Activated naive CD8-positive, alpha-beta T cell treated with anti-CD3 and anti-CD28 coated beads, Interleukin-2, amount 50 U/mL, for 24 hours (primary cell): ENCODE data around the gene PDE3B.
"Not testable (repeated sequence)": the region's sequence is repeated elsewhere in the genome, so short reads cannot be mapped to it uniquely, and the experiment has no call there.

Source experiments
- ATAC-seq: fragments of 150-1000 bp; cut with Tn5 transposase; one replicate; pipeline ENCODE4 v1.10.0; 2021
- DNase-seq: peaks from one replicate; pipeline ENCODE4 v3.0.0; 2021
- H3K27ac Mint-ChIP-seq: one replicate; pipeline ENCODE4 v1.8.0; 2021; ENCODE audit warnings: mild to moderate bottlenecking, mixed read lengths
- H3K27me3 Mint-ChIP-seq: one replicate; pipeline ENCODE4 v1.8.0; 2021; ENCODE audit warnings: mixed read lengths
- H3K36me3 Mint-ChIP-seq: one replicate; pipeline ENCODE4 v1.8.0; 2021; ENCODE audit warnings: low read depth, mixed read lengths
- H3K4me1 Mint-ChIP-seq: one replicate; pipeline ENCODE4 v1.8.0; 2021; ENCODE audit warnings: mixed read lengths
- H3K4me3 Mint-ChIP-seq: one replicate; pipeline ENCODE4 v1.8.0; 2021; ENCODE audit warnings: mild to moderate bottlenecking, moderate library complexity, mixed read lengths
- H3K9me3 Mint-ChIP-seq: one replicate; pipeline ENCODE4 v1.8.0; 2021; ENCODE audit warnings: mixed read lengths

PDE3B gene

DNA sequence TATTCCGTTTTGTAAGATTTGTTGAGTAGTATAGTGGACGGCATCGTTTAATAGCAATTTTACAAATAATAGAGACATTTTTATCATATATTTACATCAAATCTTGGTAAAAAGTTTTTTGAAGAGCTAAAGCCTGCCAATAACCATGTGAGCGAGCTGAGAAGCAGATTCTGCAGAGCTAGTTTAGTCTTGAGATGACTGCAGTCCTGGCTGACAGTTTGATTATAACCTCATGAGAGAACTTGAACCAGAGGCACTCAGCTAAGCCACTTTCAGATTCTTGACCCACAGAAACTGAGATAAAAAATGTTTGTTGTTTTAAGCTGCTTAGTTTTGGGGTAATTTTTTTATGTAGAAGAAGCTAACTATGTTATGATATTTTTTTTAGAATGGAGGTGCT is 78.9 kb downstream of the PDE3B start:
- no peak overlapping the region for H3K27ac Mint-ChIP-seq
- H3K4me1 Mint-ChIP-seq: peaks cover 25% of the 10 kb centered on the region
- DNase-seq: no peak
- peaks cover 2% of the 10 kb centered on the region for H3K36me3 Mint-ChIP-seq
- H3K9me3 Mint-ChIP-seq: no peaks in the 10 kb centered on the region
- H3K4me3 Mint-ChIP-seq: no peak overlapping the region
- ATAC-seq: no peak
- no peaks in the 10 kb centered on the region for H3K27me3 Mint-ChIP-seq

DNA sequence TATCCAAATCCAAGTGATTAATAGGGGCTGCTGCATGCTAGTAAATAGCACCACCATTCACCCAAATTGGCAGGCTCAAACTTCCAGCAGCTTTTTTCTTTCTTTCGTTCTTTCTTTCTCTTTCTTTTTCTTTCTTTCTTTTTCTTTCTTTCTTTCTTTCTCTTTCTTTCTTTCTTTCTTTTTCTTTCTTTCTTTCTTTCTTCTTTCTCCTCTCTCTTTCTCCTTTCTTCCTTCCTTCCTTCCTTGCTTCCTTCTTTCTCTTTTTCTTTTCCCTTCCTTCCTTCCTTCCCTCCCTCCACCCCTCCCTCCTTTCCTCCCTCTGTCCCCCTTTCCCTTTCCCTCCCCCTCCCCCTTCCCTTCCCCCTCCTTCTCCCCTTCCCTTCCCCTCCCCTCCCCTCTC is 81.5 kb downstream of the PDE3B start:
- ATAC-seq: no peak
- DNase-seq: no peak
- no peaks in the 10 kb centered on the region for H3K27me3 Mint-ChIP-seq
- peaks cover 44% of the 10 kb centered on the region for H3K4me1 Mint-ChIP-seq
- peaks cover 5% of the 10 kb centered on the region for H3K36me3 Mint-ChIP-seq
- H3K27ac Mint-ChIP-seq: no peak overlapping the region
- no peaks in the 10 kb centered on the region for H3K9me3 Mint-ChIP-seq
- H3K4me3 Mint-ChIP-seq: no peak overlapping the region

GRCh38 chr11:14727215-14727614 is 83.6 kb downstream of the PDE3B start:
- Mint-ChIP-seq H3K4me3 (no peak overlapping the region), H3K9me3 (peaks cover 3% of the 10 kb centered on the region), H3K36me3 (peaks cover 7% of the 10 kb centered on the region), H3K4me1 (peaks cover 49% of the 10 kb centered on the region), H3K27me3 (no peaks in the 10 kb centered on the region), H3K27ac (no peak overlapping the region)
- DNase-seq (no peak), ATAC-seq (no peak)

DNA sequence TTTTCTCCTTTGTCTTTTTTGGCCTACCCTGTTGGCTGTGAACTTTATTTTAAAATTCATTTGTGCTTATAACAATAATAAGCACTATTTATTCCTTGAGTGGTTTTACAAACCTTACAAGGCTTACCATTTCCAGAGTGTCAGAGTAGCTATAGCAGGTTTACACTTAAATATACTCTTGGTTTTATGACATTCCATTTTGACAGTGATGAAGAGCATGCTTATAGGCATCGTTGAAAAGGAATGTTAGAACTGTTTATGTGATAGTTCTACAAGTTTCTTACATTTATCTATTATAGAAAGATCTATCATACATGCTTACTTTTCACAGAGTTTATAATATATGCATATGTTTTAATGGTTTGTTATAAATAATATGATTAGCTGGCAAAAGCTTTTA is 84.1 kb downstream of the PDE3B start:
- Mint-ChIP-seq H3K9me3 (peaks cover 3% of the 10 kb centered on the region), H3K36me3 (peaks cover 9% of the 10 kb centered on the region), H3K4me3 (no peak overlapping the region), H3K4me1 (peaks cover 51% of the 10 kb centered on the region), H3K27ac (no peak overlapping the region), H3K27me3 (no peaks in the 10 kb centered on the region)
- no peak for DNase-seq
- no peak for ATAC-seq

- Mint-ChIP-seq H3K9me3 (peaks cover 23% of the 10 kb centered on the region), H3K36me3 (peaks cover 50% of the 10 kb centered on the region), H3K4me1 (peaks cover 70% of the 10 kb centered on the region)
- not testable (repeated sequence) for H3K27me3 Mint-ChIP-seq, H3K27ac Mint-ChIP-seq, H3K4me3 Mint-ChIP-seq, ATAC-seq, DNase-seq
Measured at GRCh38 chr11:14740539-14740938, 96.9 kb downstream of the PDE3B start.

DNA sequence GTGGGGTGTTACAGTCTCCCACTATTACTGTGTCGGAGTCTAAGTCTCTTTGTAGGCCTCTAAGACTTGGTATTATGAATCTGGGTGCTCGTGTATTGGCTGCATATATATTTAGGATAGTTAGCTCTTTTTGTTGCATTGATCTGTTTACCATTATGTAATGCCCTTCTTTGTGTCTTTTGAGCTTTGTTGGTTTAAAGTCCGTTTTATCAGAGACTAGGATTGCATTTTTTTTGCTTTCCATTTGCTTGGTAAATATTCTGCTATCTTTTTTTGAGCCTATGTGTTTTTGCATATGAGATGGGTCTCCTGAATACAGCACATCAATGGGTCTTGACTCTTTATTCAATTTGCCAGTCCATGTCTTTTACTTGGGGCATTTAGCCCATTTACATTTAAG is 97.6 kb downstream of the PDE3B start:
- Mint-ChIP-seq H3K27me3 (no peaks in the 10 kb centered on the region), H3K4me1 (peaks cover 65% of the 10 kb centered on the region), H3K27ac (no peak overlapping the region), H3K9me3 (peaks cover 23% of the 10 kb centered on the region), H3K36me3 (peaks cover 51% of the 10 kb centered on the region), H3K4me3 (no peak overlapping the region)
- ATAC-seq (no peak), DNase-seq (no peak)

GRCh38 chr11:14742849-14743559 is 99.4 kb downstream of the PDE3B start:
- no peak for ATAC-seq
- no peak for DNase-seq
- Mint-ChIP-seq H3K4me1 (peaks cover 70% of the 10 kb centered on the region), H3K9me3 (peaks cover 23% of the 10 kb centered on the region), H3K4me3 (no peak overlapping the region), H3K27me3 (no peaks in the 10 kb centered on the region), H3K27ac (peak overlapping the region; percentile 12), H3K36me3 (peaks cover 53% of the 10 kb centered on the region)

DNA sequence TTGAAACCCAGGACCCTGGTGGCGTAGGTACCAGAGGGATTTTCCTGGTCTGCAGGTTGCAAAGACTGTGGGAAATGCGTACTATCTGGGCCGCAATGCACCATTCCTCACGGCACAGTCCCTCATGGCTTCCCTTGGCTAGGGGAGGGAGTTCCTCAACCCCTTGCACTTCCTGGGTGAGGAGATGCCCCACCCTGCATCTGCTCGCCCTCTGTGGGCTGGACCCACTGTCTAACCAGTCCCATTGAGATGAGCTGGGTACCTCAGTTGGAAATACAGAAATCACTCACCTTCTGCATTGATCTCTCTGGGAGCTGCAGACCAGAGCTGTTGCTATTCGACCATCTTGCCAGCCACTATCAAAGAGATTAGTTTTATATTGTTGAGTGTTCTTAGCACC is 100.1 kb downstream of the PDE3B start:
- ATAC-seq, H3K4me3 Mint-ChIP-seq, H3K27me3 Mint-ChIP-seq, DNase-seq: not testable (repeated sequence)
- H3K36me3 Mint-ChIP-seq: peaks cover 47% of the 10 kb centered on the region
- peaks cover 23% of the 10 kb centered on the region for H3K9me3 Mint-ChIP-seq
- H3K27ac Mint-ChIP-seq: peak overlapping the region; percentile 28
- peaks cover 68% of the 10 kb centered on the region for H3K4me1 Mint-ChIP-seq

GRCh38 chr11:14746857-14747395 is 103.3 kb downstream of the PDE3B start:
- Mint-ChIP-seq H3K4me1 (peaks cover 62% of the 10 kb centered on the region), H3K36me3 (peaks cover 25% of the 10 kb centered on the region), H3K27ac (peak overlapping the region; percentile 56), H3K9me3 (peaks cover 5% of the 10 kb centered on the region), H3K4me3 (no peak overlapping the region), H3K27me3 (no peaks in the 10 kb centered on the region)
- DNase-seq: no peak
- no peak for ATAC-seq

- Mint-ChIP-seq H3K27ac (no peak overlapping the region), H3K9me3 (no peaks in the 10 kb centered on the region), H3K4me1 (peaks cover 63% of the 10 kb centered on the region), H3K36me3 (peaks cover 19% of the 10 kb centered on the region), H3K4me3 (no peak overlapping the region), H3K27me3 (no peaks in the 10 kb centered on the region)
- DNase-seq: no peak
- ATAC-seq: no peak
Measured at GRCh38 chr11:14748090-14748489, 104.5 kb downstream of the PDE3B start.

GRCh38 chr11:14750911-14751310 is 107.3 kb downstream of the PDE3B start:
- peaks cover 16% of the 10 kb centered on the region for H3K36me3 Mint-ChIP-seq
- no peak overlapping the region for H3K27ac Mint-ChIP-seq
- peaks cover 69% of the 10 kb centered on the region for H3K4me1 Mint-ChIP-seq
- no peak for ATAC-seq
- no peaks in the 10 kb centered on the region for H3K9me3 Mint-ChIP-seq
- DNase-seq: no peak
- no peaks in the 10 kb centered on the region for H3K27me3 Mint-ChIP-seq
- no peak overlapping the region for H3K4me3 Mint-ChIP-seq

DNA sequence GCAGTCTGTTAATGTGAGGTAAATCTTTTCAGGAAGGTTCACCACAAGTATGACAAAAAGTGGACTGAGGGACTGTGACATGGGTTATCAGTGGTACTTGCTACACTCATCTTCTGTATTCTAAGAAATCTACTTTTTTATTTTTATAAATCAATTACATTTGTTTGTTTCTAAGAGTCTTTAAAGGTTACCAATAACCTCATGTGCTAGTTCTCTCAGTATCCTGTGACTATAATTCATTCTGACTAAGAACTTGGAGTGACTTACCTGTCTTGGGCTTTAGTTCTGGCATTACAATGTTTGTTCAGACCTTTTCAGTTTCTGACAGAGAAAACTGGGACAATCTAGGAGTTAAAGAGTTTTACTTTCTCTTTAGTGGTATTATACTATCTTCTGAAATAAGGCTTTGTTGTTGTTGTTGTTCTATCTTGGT is 108.4 kb downstream of the PDE3B start:
- peak overlapping the region; percentile 1 for H3K4me3 Mint-ChIP-seq
- ATAC-seq (peak; percentile 57), DNase-seq (no peak)
- H3K36me3 Mint-ChIP-seq: peaks cover 8% of the 10 kb centered on the region
- peaks cover 68% of the 10 kb centered on the region for H3K4me1 Mint-ChIP-seq
- H3K27ac Mint-ChIP-seq: peak overlapping the region; percentile 57
- no peaks in the 10 kb centered on the region for H3K9me3 Mint-ChIP-seq
- no peaks in the 10 kb centered on the region for H3K27me3 Mint-ChIP-seq

DNA sequence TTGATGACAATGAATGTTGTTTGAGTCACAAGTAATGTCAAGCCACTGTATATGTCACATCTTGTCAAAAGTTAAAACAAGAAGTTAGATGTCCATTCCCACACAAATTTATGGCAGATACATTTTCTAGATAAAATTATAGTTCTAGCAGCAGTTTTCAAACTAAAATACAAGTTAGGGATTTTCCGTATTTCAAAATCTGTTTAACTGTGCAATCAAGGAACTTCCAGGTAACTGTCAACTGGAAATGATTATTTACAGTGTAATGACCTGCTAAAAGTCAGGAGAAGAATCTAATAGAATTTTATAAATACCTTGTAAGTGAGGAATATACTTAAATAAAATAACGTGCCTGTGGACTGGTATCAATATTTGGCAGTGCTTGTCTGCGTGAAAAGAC is 111.5 kb downstream of the PDE3B start:
- H3K9me3 Mint-ChIP-seq: no peaks in the 10 kb centered on the region
- H3K4me1 Mint-ChIP-seq: peaks cover 60% of the 10 kb centered on the region

DNA sequence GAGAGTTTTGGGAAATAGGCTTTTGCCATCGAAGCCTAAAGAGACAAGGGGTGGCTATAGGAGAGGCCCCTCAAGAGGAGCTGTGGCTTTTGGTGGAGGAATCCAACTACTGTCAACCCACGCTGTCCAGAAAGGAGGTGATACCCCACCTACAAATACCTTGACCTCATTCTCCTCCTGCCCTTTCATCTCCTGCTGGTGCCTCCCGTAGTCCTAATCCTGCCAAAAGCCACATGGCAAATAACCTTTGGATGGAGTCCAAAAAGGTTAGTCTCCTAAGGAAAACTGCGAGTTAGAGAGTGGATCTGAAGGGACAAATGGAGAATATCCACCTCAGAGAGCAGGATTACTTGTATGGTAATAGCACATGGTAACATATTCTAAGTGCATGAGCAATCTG is 112.7 kb downstream of the PDE3B start:
- Mint-ChIP-seq H3K36me3 (peaks cover 7% of the 10 kb centered on the region), H3K9me3 (no peaks in the 10 kb centered on the region), H3K27me3 (no peaks in the 10 kb centered on the region), H3K27ac (peak overlapping the region; percentile 9), H3K4me3 (no peak overlapping the region), H3K4me1 (peaks cover 64% of the 10 kb centered on the region)
- ATAC-seq (no peak), DNase-seq (no peak)

More for the DNA sequence above, 111.5 kb downstream of the PDE3B start:
- Mint-ChIP-seq H3K27ac (peak overlapping the region; percentile 46), H3K36me3 (peaks cover 8% of the 10 kb centered on the region), H3K27me3 (no peaks in the 10 kb centered on the region), H3K4me3 (no peak overlapping the region)
- no peak for DNase-seq
- no peak for ATAC-seq

DNA sequence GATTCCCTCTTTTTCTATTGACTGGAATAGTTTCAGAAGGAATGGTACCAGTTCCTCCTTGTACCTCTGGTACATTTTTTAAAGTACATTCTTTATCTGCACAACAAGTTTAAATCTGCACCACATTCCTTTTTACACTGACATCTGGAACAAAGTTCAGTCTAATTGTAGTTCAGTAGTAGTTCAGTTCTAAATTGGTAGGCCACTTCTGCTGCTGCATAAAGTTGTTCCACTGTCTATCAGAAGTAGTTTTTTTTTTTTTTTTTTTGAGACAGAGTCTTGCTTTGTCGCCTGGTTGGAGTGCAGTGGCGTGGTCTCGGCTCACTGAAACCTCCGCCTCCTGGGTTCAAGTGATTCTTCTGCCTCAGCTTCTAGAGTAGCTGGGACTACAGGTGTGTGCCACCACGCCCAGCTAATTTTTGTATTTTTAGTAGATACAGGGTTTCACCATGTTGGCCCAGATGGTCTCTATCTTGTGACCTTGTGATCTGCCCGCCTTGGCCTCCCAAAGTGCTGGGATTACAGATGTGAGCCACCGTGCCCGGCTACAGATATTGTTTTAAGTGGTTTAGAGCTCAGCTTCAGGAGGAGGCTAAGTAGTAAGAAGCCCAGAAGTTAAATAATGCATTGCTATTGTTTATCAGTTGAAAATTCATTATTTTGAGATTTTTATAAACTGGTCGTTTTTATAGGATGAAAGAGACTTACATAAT is 115.9 kb downstream of the PDE3B start:
- ATAC-seq, H3K36me3 Mint-ChIP-seq, H3K9me3 Mint-ChIP-seq, H3K27me3 Mint-ChIP-seq, DNase-seq: not testable (repeated sequence)
- Mint-ChIP-seq H3K27ac (peak overlapping the region; percentile 81), H3K4me3 (peak overlapping the region; percentile 73), H3K4me1 (peaks cover 44% of the 10 kb centered on the region)
